ENCODE results near the gene CNDP1. TPM values are rescaled to one million over a fixed set of nuclear protein-coding genes. Genes with fewer than 3 reads are reported as not detected.

The CNDP1 gene
- polyA plus RNA-seq, 1 of the 3 experiments (the other 2 are of a cell fraction), result not detected

GRCh38 chr18:74610051-74610615, 75.8 kb downstream of the CNDP1 start:
- Histone ChIP-seq H3K4me2 (no peak overlapping the region), H3K79me2 (ENCODE audit: insufficient read depth) (peaks cover 45% of the 10 kb centered on the region), H3K36me3 (replicated peaks in 1 of 2; ENCODE audit: control insufficient read depth in 1 of 2, insufficient read depth in 2 of 2, low read length in 1 of 2) (peaks cover 0 to 2% of the 10 kb centered on the region in 2 experiments), H4K20me1 (ENCODE audit: insufficient read depth) (no peaks in the 10 kb centered on the region), H3F3A (replicated peaks; ENCODE audit: insufficient read depth) (no peaks in the 10 kb centered on the region), H3K27ac (ENCODE audit: low read depth in 2 of 2, low read length in 1 of 2) (no peak overlapping the region), H3K9me2 (no peaks in the 10 kb centered on the region), H3K9ac (no peak overlapping the region), H3K4me3 (ENCODE audit: low read depth in 2 of 2, low read length in 1 of 2) (no peak overlapping the region), H3K4me1 (ENCODE audit: control insufficient read depth in 1 of 2, insufficient read depth in 2 of 2, low read depth in 1 of 2, low read length in 1 of 2) (no peaks in the 10 kb centered on the region), H3K9me3 (no peaks in the 10 kb centered on the region), H3K27me3 (ENCODE audit: insufficient read depth) (no peaks in the 10 kb centered on the region), H2AFZ (ENCODE audit: low read depth) (no peak overlapping the region)
- 94% methylated on average over 7 of the region's 7 CpGs for WGBS (ENCODE audit: low lambda C conversion rate)
- ChIA-PET POLR2A (no interaction called here), CTCF (interaction anchor here (1.2 kb wide), 1 partner anchor 11 kb away, joined by 3 read pairs; no protein-coding TSS in a partner anchor)
- no peak for DNase-seq
- TF ChIP-seq REST (IDR thresholded peaks at IDR 0.05; ENCODE audit: low read depth, low read length) (no peak), ZBTB33 (IDR thresholded peaks at IDR 0.05; ENCODE audit: borderline replicate concordance, low read depth) (no peak), MAX (IDR thresholded peaks at IDR 0.05; ENCODE audit: low read depth) (no peak), EZH2phosphoT487 (IDR thresholded peaks at IDR 0.05; ENCODE audit: borderline replicate concordance, low read depth) (no peak), TEAD4 (IDR thresholded peaks at IDR 0.05; ENCODE audit: borderline replicate concordance, insufficient read depth) (no peak), FOSL2 (IDR thresholded peaks at IDR 0.05; ENCODE audit: borderline replicate concordance, low read depth) (no peak), NFIC (IDR thresholded peaks at IDR 0.05; ENCODE audit: borderline replicate concordance) (no peak), CTCF (IDR thresholded peaks at IDR 0.05) (no peak), RAD21 (IDR thresholded peaks at IDR 0.05; ENCODE audit: low read length) (no peak), USF1 (IDR thresholded peaks at IDR 0.05; ENCODE audit: borderline replicate concordance, low read depth) (no peak), RFX5 (IDR thresholded peaks at IDR 0.05; ENCODE audit: low read length) (no peak)
